ENCODE results near the gene LRMDA.

- TF ChIP-seq SMYD3 (CRISPR knock-in tag; IDR thresholded peaks at IDR 0.05) (no peak), DNMT3B (CRISPR knock-in tag; conservative IDR thresholded peaks at IDR 0.05) (no peak), ZNF512 (CRISPR knock-in tag; IDR thresholded peaks at IDR 0.05) (no peak)
These were observed 604.9 kb downstream of the LRMDA start for GRCh38 chr10:76036111-76036940.

Data from HepG2 (cell line).